ENCODE measurements around the gene SSBP3.
A peak's percentile ranks its signal among the peaks of the same experiment; 100 is the strongest.

The SSBP3 gene

DNA sequence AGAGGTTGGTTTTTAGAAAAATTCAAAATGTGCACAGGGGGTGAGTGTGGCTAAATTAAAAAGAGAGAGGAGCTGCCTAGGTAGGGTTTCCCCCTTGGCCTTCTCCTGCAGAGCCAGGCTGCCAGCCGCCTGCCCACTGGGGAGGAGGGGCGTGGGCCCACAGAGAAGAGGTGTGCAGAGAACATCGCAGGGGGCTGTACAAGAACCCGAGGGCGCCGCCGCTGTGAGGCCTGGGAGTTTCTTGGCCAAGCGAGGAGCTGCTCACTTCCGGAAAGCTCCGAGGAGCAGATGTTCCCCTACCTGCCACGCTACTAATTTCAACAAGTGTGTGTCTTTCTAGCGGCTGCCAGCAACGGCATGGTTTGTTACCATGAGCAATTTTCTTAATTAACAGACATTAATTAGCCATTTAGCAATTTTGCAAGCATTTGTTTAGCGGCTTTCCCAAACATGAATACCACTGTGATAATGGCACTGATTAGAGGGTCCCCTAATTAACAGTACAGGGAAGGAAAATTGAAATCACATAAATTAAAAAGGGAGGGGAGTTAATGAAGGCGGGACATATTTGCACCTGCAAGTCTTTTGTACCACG, 146.6 kb downstream of the SSBP3 start:
- Histone ChIP-seq H2AK5ac (ENCODE audit: low read length, severe bottlenecking) (no peak overlapping the region), H2BK15ac (ENCODE audit: low read depth, poor library complexity, severe bottlenecking) (no peak overlapping the region), H2AFZ (ENCODE audit: low read depth, low read length) (no peak overlapping the region), H4K8ac (ENCODE audit: low read length) (no peak overlapping the region), H3K9me3 (ENCODE audit: control insufficient read depth, low read length) (no peaks in the 10 kb centered on the region), H3K18ac (ENCODE audit: low read depth in 1 of 2, low read length in 2 of 2) (no peak overlapping the region), H3K9ac (ENCODE audit: low read length) (no peak overlapping the region), H3K36me3 (ENCODE audit: control insufficient read depth in 1 of 2, insufficient read depth in 2 of 2, low read depth in 1 of 2, low read length in 2 of 2) (peaks cover 3 to 32% of the 10 kb centered on the region in 2 experiments), H3K4me3 (ENCODE audit: insufficient read depth in 1 of 2, low read depth in 1 of 2, low read length in 2 of 2) (no peak overlapping the region), H3K4me1 (ENCODE audit: control insufficient read depth, insufficient read depth, low read depth, low read length) (peaks cover 6% of the 10 kb centered on the region), H3K4me2 (ENCODE audit: low read length, poor library complexity, severe bottlenecking) (no peak overlapping the region), H2BK12ac (ENCODE audit: low read length in 2 of 2) (no peak overlapping the region), H3K14ac (ENCODE audit: low read length in 2 of 2) (no peak overlapping the region), H4K91ac (ENCODE audit: low read length) (no peak overlapping the region), H2BK5ac (ENCODE audit: low read depth, low read length, poor library complexity, severe bottlenecking) (no peak overlapping the region), H3K27ac (ENCODE audit: low read length, poor library complexity, severe bottlenecking) (no peak overlapping the region), H3K4ac (ENCODE audit: low read depth in 1 of 2, low read length in 2 of 2) (no peak overlapping the region), H3K79me1 (replicated peaks; ENCODE audit: low read length, poor library complexity, severe bottlenecking) (peaks cover 26% of the 10 kb centered on the region), H3K23ac (ENCODE audit: low read length in 2 of 2) (no peak overlapping the region), H3K27me3 (ENCODE audit: control insufficient read depth in 1 of 2, insufficient read depth in 1 of 2, low read length in 2 of 2) (no peaks in the 10 kb centered on the region), H2BK120ac (ENCODE audit: low read depth, low read length) (no peak overlapping the region)
- DNase-seq = no peak
- WGBS = 98% methylated on average over 14 of the region's 16 CpGs

DNA sequence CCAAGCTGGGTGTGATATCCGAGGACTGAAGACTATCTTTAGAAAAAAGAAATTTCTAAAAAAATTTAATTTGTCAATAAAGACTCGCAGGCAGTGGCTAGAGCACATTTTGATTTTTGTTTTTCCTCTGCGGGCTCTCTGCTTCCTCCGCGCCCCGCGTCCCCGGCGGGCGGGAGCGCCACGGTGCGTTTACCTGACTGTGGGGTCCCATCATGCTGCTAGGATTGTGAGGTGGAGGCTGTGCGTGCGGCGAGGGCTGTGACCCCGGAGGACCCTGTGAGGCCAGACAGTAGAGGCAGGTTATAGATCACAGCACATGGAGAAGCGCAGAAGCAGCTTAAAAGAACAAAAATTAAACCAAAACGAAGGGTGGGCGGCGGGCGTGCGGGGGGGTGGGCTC, 148.3 kb downstream of the SSBP3 start:
- Histone ChIP-seq H3K36me3 (ENCODE audit: control insufficient read depth in 1 of 2, insufficient read depth in 2 of 2, low read depth in 1 of 2, low read length in 2 of 2) (peaks cover 3 to 29% of the 10 kb centered on the region in 2 experiments), H4K91ac (ENCODE audit: low read length) (no peak overlapping the region), H3K79me1 (replicated peaks; ENCODE audit: low read length, poor library complexity, severe bottlenecking) (peaks cover 23% of the 10 kb centered on the region), H3K4me3 (ENCODE audit: insufficient read depth in 1 of 2, low read depth in 1 of 2, low read length in 2 of 2) (no peak overlapping the region), H3K14ac (ENCODE audit: low read length in 2 of 2) (no peak overlapping the region), H3K4ac (ENCODE audit: low read depth in 1 of 2, low read length in 2 of 2) (no peak overlapping the region), H4K8ac (ENCODE audit: low read length) (no peak overlapping the region), H2BK15ac (ENCODE audit: low read depth, poor library complexity, severe bottlenecking) (no peak overlapping the region), H2BK5ac (ENCODE audit: low read depth, low read length, poor library complexity, severe bottlenecking) (no peak overlapping the region), H3K4me2 (ENCODE audit: low read length, poor library complexity, severe bottlenecking) (no peak overlapping the region), H3K18ac (ENCODE audit: low read depth in 1 of 2, low read length in 2 of 2) (no peak overlapping the region), H3K9ac (ENCODE audit: low read length) (no peak overlapping the region), H3K23ac (ENCODE audit: low read length in 2 of 2) (no peak overlapping the region), H3K9me3 (ENCODE audit: control insufficient read depth, low read length) (no peaks in the 10 kb centered on the region), H2AFZ (ENCODE audit: low read depth, low read length) (no peak overlapping the region), H3K27ac (ENCODE audit: low read length, poor library complexity, severe bottlenecking) (no peak overlapping the region), H2AK5ac (ENCODE audit: low read length, severe bottlenecking) (no peak overlapping the region), H3K4me1 (ENCODE audit: control insufficient read depth, insufficient read depth, low read depth, low read length) (peaks cover 21% of the 10 kb centered on the region), H3K27me3 (ENCODE audit: control insufficient read depth in 1 of 2, insufficient read depth in 1 of 2, low read length in 2 of 2) (no peaks in the 10 kb centered on the region), H2BK120ac (ENCODE audit: low read depth, low read length) (no peak overlapping the region), H2BK12ac (ENCODE audit: low read length in 2 of 2) (no peak overlapping the region)
- WGBS = 96% methylated on average over 22 of the region's 23 CpGs
- no peak for DNase-seq

DNA sequence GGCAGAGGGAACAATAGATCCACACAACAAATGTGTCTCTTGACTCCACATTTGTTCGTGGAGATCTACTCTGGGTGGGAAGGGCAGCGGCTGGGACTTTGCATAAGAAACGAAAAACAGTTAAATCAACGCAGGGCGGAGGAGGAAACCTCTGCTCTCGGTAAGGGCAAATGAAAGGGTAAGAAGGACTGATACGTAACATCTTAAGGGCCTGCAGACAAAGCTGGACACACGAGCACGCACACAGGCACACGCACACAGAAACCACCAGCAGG, 148.9 kb downstream of the SSBP3 start:
- DNase-seq = no peak
- Histone ChIP-seq H2AK5ac (ENCODE audit: low read length, severe bottlenecking) (no peak overlapping the region), H3K27me3 (ENCODE audit: control insufficient read depth in 1 of 2, insufficient read depth in 1 of 2, low read length in 2 of 2) (no peaks in the 10 kb centered on the region), H3K27ac (ENCODE audit: low read length, poor library complexity, severe bottlenecking) (no peak overlapping the region), H2BK120ac (ENCODE audit: low read depth, low read length) (no peak overlapping the region), H3K23ac (ENCODE audit: low read length in 2 of 2) (no peak overlapping the region), H3K36me3 (ENCODE audit: control insufficient read depth in 1 of 2, insufficient read depth in 2 of 2, low read depth in 1 of 2, low read length in 2 of 2) (peaks cover 3 to 29% of the 10 kb centered on the region in 2 experiments), H3K4me3 (ENCODE audit: insufficient read depth in 1 of 2, low read depth in 1 of 2, low read length in 2 of 2) (no peak overlapping the region), H3K4me2 (ENCODE audit: low read length, poor library complexity, severe bottlenecking) (no peak overlapping the region), H3K14ac (ENCODE audit: low read length in 2 of 2) (no peak overlapping the region), H3K9me3 (ENCODE audit: control insufficient read depth, low read length) (no peaks in the 10 kb centered on the region), H2AFZ (ENCODE audit: low read depth, low read length) (no peak overlapping the region), H2BK5ac (ENCODE audit: low read depth, low read length, poor library complexity, severe bottlenecking) (no peak overlapping the region), H3K4ac (ENCODE audit: low read depth in 1 of 2, low read length in 2 of 2) (no peak overlapping the region), H3K79me1 (replicated peaks; ENCODE audit: low read length, poor library complexity, severe bottlenecking) (peaks cover 22% of the 10 kb centered on the region), H3K4me1 (ENCODE audit: control insufficient read depth, insufficient read depth, low read depth, low read length) (peaks cover 21% of the 10 kb centered on the region), H2BK15ac (ENCODE audit: low read depth, poor library complexity, severe bottlenecking) (no peak overlapping the region), H3K9ac (ENCODE audit: low read length) (no peak overlapping the region), H4K91ac (ENCODE audit: low read length) (no peak overlapping the region), H2BK12ac (ENCODE audit: low read length in 2 of 2) (no peak overlapping the region), H4K8ac (ENCODE audit: low read length) (no peak overlapping the region), H3K18ac (ENCODE audit: low read depth in 1 of 2, low read length in 2 of 2) (no peak overlapping the region)
- 87% methylated on average over 10 of the region's 10 CpGs for WGBS

GRCh38 chr1:54256522-54257345, 149.5 kb downstream of the SSBP3 start:
- Histone ChIP-seq H3K4me1 (ENCODE audit: control insufficient read depth, insufficient read depth, low read depth, low read length) (peaks cover 26% of the 10 kb centered on the region), H2AFZ (ENCODE audit: low read depth, low read length) (no peak overlapping the region), H2BK12ac (ENCODE audit: low read length in 2 of 2) (no peak overlapping the region), H4K91ac (ENCODE audit: low read length) (peak overlapping the region; percentile 12), H3K79me1 (replicated peaks; ENCODE audit: low read length, poor library complexity, severe bottlenecking) (peaks cover 20% of the 10 kb centered on the region), H2BK15ac (ENCODE audit: low read depth, poor library complexity, severe bottlenecking) (peak overlapping the region; percentile 30), H2BK120ac (ENCODE audit: low read depth, low read length) (no peak overlapping the region), H3K27me3 (ENCODE audit: control insufficient read depth in 1 of 2, insufficient read depth in 1 of 2, low read length in 2 of 2) (no peaks in the 10 kb centered on the region), H3K4me2 (ENCODE audit: low read length, poor library complexity, severe bottlenecking) (no peak overlapping the region), H2AK5ac (ENCODE audit: low read length, severe bottlenecking) (no peak overlapping the region), H3K18ac (ENCODE audit: low read depth in 1 of 2, low read length in 2 of 2) (no peak overlapping the region), H4K8ac (ENCODE audit: low read length) (no peak overlapping the region), H3K4ac (ENCODE audit: low read depth in 1 of 2, low read length in 2 of 2) (no peak overlapping the region), H3K27ac (ENCODE audit: low read length, poor library complexity, severe bottlenecking) (no peak overlapping the region), H3K14ac (ENCODE audit: low read length in 2 of 2) (no peak overlapping the region), H3K9me3 (ENCODE audit: control insufficient read depth, low read length) (no peaks in the 10 kb centered on the region), H3K9ac (ENCODE audit: low read length) (no peak overlapping the region), H3K36me3 (ENCODE audit: control insufficient read depth in 1 of 2, insufficient read depth in 2 of 2, low read depth in 1 of 2, low read length in 2 of 2) (peaks cover 3 to 31% of the 10 kb centered on the region in 2 experiments), H3K4me3 (ENCODE audit: insufficient read depth in 1 of 2, low read depth in 1 of 2, low read length in 2 of 2) (no peak overlapping the region), H2BK5ac (ENCODE audit: low read depth, low read length, poor library complexity, severe bottlenecking) (no peak overlapping the region), H3K23ac (ENCODE audit: low read length in 2 of 2) (no peak overlapping the region)
- DNase-seq = no peak
- 94% methylated on average over 11 of the region's 13 CpGs for WGBS

Data from mesenchymal stem cell (in vitro differentiated cells and primary cell).